Hepatocyte (in vitro differentiated cells): ENCODE results near the gene RNF13.

ENCODE experiments used
- EZH2phosphoT487 ChIP-seq: fragments of 200-600 bp; sonication (generic); IDR thresholded peaks from one replicate; pipeline ENCODE4 v1.6.1; 2018; ENCODE audit warnings: antibody characterized with exemption, mild to moderate bottlenecking, low read depth, moderate library complexity; ENCODE audit not compliant: unreplicated experiment, severe bottlenecking
- TF ChIP-seq, protein P1 (sequence below): fragments of 200-600 bp; sonication (generic); IDR thresholded peaks from 2 replicates; pipeline ENCODE4 v1.5.1; 2016; ENCODE audit warnings: antibody characterized with exemption, mild to moderate bottlenecking; ENCODE audit not compliant: poor library complexity

DNA sequence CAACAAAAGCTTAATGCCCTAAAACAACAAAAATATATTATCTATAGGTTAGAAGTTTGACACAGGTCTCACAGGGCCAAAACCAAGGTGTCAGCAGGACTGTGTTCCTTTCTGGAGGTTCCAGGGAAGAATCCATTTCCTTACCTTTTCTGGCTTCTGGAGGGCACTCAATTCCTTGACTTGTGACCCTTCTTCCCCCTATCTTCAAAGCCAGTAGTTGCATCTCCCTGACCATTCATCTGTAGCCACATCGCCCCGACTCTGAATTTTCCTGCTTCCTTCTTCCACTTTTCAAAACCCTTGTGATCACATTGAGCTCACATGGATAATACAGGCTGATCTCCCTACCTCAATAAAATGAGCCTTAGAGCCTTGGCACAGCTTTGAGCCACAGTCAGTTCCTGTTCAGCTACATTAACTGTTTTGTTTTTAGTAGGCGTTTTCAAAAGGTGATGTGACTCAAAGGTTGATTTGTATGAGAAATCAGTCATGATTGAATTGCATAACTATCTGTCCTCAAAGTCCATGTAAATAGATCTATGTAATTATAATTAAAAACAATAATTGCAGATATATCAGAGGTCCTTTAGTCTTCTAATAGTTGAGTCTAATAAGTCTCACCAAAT, 145.3 kb downstream of the RNF13 start:
- TF ChIP-seq, protein P1, sequence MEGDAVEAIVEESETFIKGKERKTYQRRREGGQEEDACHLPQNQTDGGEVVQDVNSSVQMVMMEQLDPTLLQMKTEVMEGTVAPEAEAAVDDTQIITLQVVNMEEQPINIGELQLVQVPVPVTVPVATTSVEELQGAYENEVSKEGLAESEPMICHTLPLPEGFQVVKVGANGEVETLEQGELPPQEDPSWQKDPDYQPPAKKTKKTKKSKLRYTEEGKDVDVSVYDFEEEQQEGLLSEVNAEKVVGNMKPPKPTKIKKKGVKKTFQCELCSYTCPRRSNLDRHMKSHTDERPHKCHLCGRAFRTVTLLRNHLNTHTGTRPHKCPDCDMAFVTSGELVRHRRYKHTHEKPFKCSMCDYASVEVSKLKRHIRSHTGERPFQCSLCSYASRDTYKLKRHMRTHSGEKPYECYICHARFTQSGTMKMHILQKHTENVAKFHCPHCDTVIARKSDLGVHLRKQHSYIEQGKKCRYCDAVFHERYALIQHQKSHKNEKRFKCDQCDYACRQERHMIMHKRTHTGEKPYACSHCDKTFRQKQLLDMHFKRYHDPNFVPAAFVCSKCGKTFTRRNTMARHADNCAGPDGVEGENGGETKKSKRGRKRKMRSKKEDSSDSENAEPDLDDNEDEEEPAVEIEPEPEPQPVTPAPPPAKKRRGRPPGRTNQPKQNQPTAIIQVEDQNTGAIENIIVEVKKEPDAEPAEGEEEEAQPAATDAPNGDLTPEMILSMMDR: no peak
- TF ChIP-seq EZH2phosphoT487: no peak
